Breast epithelium (tissue), 4 donors: ENCODE measurements around the gene HYDIN. TPM values are rescaled to one million over a fixed set of nuclear protein-coding genes. Genes with fewer than 3 reads are reported as not detected.
A peak's percentile ranks its signal among the peaks of the same experiment; 100 is the strongest.

Experiments
- DNase-seq, 2 donors: peaks; one replicate each; pipeline ENCODE4 v3.0.0-alpha.2; 2019; ENCODE audit warnings: low spot score in 2 of 2
- H3K27ac ChIP-seq, 2 donors: fragments of 200-600 bp; sonication (generic) in 1 of 2; one replicate each; pipeline ENCODE4 v1.5.1; 2016 to 2019; ENCODE audit warnings: mild to moderate bottlenecking in 1 of 2
- H3K27me3 ChIP-seq, 2 donors: fragments of 200-600 bp; sonication (generic) in 1 of 2; one replicate each; pipeline versions ENCODE4 v1.5.1 to v1.6.0; 2017 to 2019; ENCODE audit warnings: control low read depth in 1 of 2, mild to moderate bottlenecking in 1 of 2
- H3K36me3 ChIP-seq: fragments of 200-600 bp; one replicate; pipeline ENCODE4 v1.5.1; 2019
- H3K4me1 ChIP-seq, 2 donors: fragments of 200-600 bp; sonication (generic); one replicate each; pipeline ENCODE4 v1.5.1; 2016 to 2019; ENCODE audit warnings: control low read depth in 1 of 2
- H3K4me3 ChIP-seq, 3 donors: fragments of 200-600 bp; sonication (generic); 1 replicate in 2 of 3; 2 replicates in 1 of 3; pipeline ENCODE4 v1.5.1; 2016 to 2019; ENCODE audit warnings: mild to moderate bottlenecking in 3 of 3, moderate library complexity in 2 of 3
- H3K9me3 ChIP-seq, 2 donors: fragments of 200-600 bp; sonication (generic) in 1 of 2; one replicate each; pipeline ENCODE4 v1.5.1; 2016 to 2019; ENCODE audit warnings: control low read depth in 1 of 2
- POLR2A ChIP-seq: fragments of 450-650 bp; IDR thresholded peaks from one replicate; pipeline ENCODE4 v1.6.1; 2016; ENCODE audit warnings: antibody characterized with exemption, mild to moderate bottlenecking, moderate library complexity
- POLR2AphosphoS5 ChIP-seq, 3 donors: sonication (generic); formaldehyde crosslinking; IDR thresholded peaks; one replicate each; pipeline ENCODE4 v1.6.1; 2017; ENCODE audit warnings: antibody characterized with exemption in 3 of 3
- intact Hi-C: fragments of 100-400 bp; cut with DNase I; formaldehyde crosslinking; loops from one replicate; pipeline ENCODE4 v1.15.1; 2023; ENCODE audit warnings: low total_unique reads
- total RNA-seq, 3 donors: library from RNA; depleted of rRNA; stranded (reverse); fragments of >200 nt; gene quantifications; one replicate each; pipeline ENCODE4 v1.1.0, GENCODE V29; 2016
- TF ChIP-seq, protein P1 (sequence below), 3 donors: fragments of 450-650 bp; IDR thresholded peaks; one replicate each; pipeline ENCODE4 v1.5.1; 2016 to 2017; ENCODE audit warnings: antibody characterized with exemption in 3 of 3, mild to moderate bottlenecking in 3 of 3, moderate library complexity in 3 of 3

Gene HYDIN
- total RNA-seq, 3 donors from 2014 or later, result 0.96 to 9.4 (median 4.9) TPM

DNA sequence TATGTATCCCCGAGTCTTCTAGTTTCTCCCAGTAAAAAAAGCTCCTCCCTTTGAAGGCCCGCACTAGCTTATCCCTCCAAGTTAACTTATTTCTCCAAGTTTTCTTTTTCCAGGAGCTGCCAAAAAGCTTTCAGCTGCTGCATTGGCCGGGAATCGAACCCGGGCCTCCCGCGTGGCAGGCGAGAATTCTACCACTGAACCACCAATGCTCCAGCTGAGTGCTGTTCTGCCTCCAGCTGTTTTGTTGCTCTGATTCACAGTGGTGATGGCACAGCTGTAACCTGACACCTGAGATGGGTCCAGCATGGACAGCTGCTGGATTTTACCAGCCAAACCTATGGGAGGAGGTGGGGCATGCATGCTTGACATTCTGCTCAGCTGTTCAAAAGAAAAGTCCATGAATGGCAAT lies 451.6 kb downstream of the HYDIN start:
- Histone ChIP-seq H3K9me3 (no peaks in the 10 kb centered on the region), H3K27me3 (no peaks in the 10 kb centered on the region), H3K27ac (peak overlapping the region in 1 of 2 donors; percentile 20), H3K4me3 (no peak overlapping the region), H3K36me3 (peaks cover 5% of the 10 kb centered on the region), H3K4me1 (no peaks in the 10 kb centered on the region)
- TF ChIP-seq, protein P1, sequence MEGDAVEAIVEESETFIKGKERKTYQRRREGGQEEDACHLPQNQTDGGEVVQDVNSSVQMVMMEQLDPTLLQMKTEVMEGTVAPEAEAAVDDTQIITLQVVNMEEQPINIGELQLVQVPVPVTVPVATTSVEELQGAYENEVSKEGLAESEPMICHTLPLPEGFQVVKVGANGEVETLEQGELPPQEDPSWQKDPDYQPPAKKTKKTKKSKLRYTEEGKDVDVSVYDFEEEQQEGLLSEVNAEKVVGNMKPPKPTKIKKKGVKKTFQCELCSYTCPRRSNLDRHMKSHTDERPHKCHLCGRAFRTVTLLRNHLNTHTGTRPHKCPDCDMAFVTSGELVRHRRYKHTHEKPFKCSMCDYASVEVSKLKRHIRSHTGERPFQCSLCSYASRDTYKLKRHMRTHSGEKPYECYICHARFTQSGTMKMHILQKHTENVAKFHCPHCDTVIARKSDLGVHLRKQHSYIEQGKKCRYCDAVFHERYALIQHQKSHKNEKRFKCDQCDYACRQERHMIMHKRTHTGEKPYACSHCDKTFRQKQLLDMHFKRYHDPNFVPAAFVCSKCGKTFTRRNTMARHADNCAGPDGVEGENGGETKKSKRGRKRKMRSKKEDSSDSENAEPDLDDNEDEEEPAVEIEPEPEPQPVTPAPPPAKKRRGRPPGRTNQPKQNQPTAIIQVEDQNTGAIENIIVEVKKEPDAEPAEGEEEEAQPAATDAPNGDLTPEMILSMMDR (IDR thresholded peaks at IDR 0.05), result no peak
- TF ChIP-seq POLR2A (no peak), POLR2AphosphoS5 (IDR thresholded peaks at IDR 0.05) (peak; percentile 47 to 83 (median 76))
- intact Hi-C loops, result no loop called here
- peak; percentile 72 to 73 for DNase-seq

DNA sequence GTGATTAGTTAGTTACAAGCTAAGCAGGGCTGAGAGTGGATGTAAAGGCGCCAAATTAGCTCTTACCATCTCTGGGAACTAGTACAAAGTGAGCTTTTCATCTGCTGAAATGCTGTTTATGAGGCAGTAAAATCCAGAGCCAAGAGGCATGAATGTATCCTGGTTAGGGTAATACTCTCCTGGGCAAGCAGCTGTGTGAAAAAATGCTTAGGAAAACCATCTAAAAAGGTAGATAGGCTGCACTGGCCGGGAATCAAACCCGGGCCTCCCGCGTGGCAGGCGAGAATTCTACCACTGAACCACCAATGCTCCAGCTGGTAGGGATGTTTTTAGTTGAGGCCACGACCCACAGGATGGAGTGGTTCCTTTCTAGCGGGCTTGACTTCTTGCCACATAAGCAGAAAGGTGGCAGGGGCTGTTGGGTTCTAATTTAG lies 452.5 kb downstream of the HYDIN start:
- H3K4me1 ChIP-seq, result no peaks in the 10 kb centered on the region
- intact Hi-C loops, result no loop called here
- no peaks in the 10 kb centered on the region for H3K27me3 ChIP-seq
- no peak overlapping the region for H3K27ac ChIP-seq
- no peak for DNase-seq
- peaks cover 5% of the 10 kb centered on the region for H3K36me3 ChIP-seq
- TF ChIP-seq, protein P1 (IDR thresholded peaks at IDR 0.05), result no peak
- TF ChIP-seq POLR2AphosphoS5 (IDR thresholded peaks at IDR 0.05) (no peak), POLR2A (no peak)
- no peak overlapping the region for H3K4me3 ChIP-seq
- H3K9me3 ChIP-seq, result no peaks in the 10 kb centered on the region

DNA sequence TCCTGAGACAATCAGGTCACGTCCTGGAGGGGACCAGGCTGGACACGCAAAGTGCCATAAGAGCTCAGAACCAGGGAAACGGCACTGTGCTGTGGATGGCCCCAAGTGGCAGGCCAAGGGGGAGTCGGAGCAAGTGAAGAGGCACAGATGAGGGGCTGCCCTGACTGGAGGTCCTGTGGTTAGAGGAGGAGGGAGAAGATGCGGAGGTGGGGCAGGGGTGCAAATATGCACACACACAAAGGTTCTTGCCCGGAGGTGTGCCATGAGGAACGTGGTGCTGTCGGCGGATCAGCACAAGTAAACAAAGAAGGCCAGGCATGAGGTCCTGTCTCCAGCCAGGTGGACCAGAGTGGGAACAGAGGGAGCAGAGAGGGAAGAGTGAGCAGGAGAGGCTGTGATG lies 453.0 kb downstream of the HYDIN start:
- no peak overlapping the region for H3K27ac ChIP-seq
- H3K4me3 ChIP-seq, result no peak overlapping the region
- peaks cover 5% of the 10 kb centered on the region for H3K36me3 ChIP-seq
- no peaks in the 10 kb centered on the region for H3K4me1 ChIP-seq
- no peaks in the 10 kb centered on the region for H3K9me3 ChIP-seq
- TF ChIP-seq POLR2AphosphoS5 (IDR thresholded peaks at IDR 0.05), result no peak
- no peak for TF ChIP-seq POLR2A
- TF ChIP-seq, protein P1 (IDR thresholded peaks at IDR 0.05), result no peak
- intact Hi-C loops, result no loop called here
- no peak for DNase-seq
- no peaks in the 10 kb centered on the region for H3K27me3 ChIP-seq

DNA sequence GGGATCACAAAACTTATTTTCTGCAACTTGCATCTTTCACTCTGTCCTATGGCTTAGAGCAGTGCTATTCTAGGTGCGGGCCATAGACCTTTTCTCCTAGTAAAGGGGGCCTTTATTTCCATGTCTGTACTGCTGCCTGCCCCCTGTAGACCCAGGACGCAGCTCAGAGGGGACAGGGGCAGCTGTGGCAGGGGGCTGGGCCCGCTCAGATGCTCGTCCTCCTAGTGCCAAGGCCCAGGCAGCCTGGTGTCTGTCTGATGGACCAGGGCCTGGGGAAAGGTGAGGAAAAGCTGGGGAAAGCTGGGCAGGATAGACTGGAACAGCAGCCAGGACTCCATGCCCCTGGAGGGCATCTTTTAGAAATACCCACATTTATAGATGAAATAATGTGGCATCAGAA lies 455.1 kb downstream of the HYDIN start:
- intact Hi-C loops, result no loop called here
- no peak for DNase-seq
- Histone ChIP-seq H3K4me1 (no peaks in the 10 kb centered on the region), H3K36me3 (peaks cover 2% of the 10 kb centered on the region), H3K9me3 (no peaks in the 10 kb centered on the region), H3K27ac (no peak overlapping the region), H3K27me3 (no peaks in the 10 kb centered on the region), H3K4me3 (no peak overlapping the region)
- TF ChIP-seq POLR2A (no peak), POLR2AphosphoS5 (IDR thresholded peaks at IDR 0.05) (no peak)
- TF ChIP-seq, protein P1 (IDR thresholded peaks at IDR 0.05), result no peak

DNA sequence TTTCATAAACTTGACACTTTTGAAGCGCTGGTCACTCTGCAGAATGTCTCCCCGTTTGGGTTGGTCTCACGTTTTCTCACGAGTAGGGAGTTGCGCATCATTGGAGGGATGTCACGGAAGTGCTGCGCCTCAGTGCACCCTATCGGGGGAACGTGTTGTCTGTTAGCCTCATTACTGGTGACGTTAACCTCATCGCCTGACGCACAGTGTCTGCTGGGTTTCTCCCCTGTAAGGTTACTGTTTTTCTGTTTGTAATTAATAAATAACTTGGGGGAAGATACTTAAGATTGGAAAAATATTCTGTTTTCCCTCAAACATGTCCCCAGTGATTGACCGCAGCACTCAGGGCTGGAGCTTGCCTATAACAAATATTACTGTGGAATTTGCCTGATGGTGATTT lies 456.3 kb downstream of the HYDIN start:
- intact Hi-C loops, result loop anchor here (5.0 kb wide), 1 partner anchor 92 kb away; no protein-coding TSS in a partner anchor
- H3K4me3 ChIP-seq, result no peak overlapping the region

More for the DNA sequence above, 456.3 kb downstream of the HYDIN start:
- no peak for DNase-seq
- Histone ChIP-seq H3K27me3 (no peaks in the 10 kb centered on the region), H3K36me3 (no peaks in the 10 kb centered on the region), H3K27ac (no peak overlapping the region), H3K4me1 (no peaks in the 10 kb centered on the region), H3K9me3 (no peaks in the 10 kb centered on the region)
- TF ChIP-seq POLR2A (no peak), POLR2AphosphoS5 (IDR thresholded peaks at IDR 0.05) (no peak)
- TF ChIP-seq, protein P1 (IDR thresholded peaks at IDR 0.05), result no peak
